OCI-LY1 (cell line): ENCODE data around the gene SPATA31D3.
"Not testable (repeated sequence)": the region's sequence is repeated elsewhere in the genome, so short reads cannot be mapped to it uniquely, and the experiment has no call there.

ENCODE experiments used
- H2AFZ ChIP-seq: fragments of 200-600 bp; sonication (generic), shearing (Covaris generic); 2 replicates; pipeline ENCODE4 v1.6.0; 2014; ENCODE audit warnings: antibody characterized with exemption, mild to moderate bottlenecking, low read length
- H3F3A ChIP-seq: fragments of 200-600 bp; sonication (generic), shearing (Covaris generic); 2 replicates; pipeline ENCODE4 v1.6.0; 2014; ENCODE audit warnings: mild to moderate bottlenecking, antibody characterized with exemption, low read length, moderate library complexity; ENCODE audit not compliant: insufficient read depth
- H3K27ac ChIP-seq: fragments of 200-600 bp; sonication (generic); 2 replicates; pipeline ENCODE4 v1.5.1; 2014; ENCODE audit warnings: low read length, mixed run types, mild to moderate bottlenecking, low read depth; ENCODE audit not compliant: poor library complexity, severe bottlenecking
- H3K27me3 ChIP-seq: fragments of 200-600 bp; sonication (generic); 2 replicates; pipeline ENCODE4 v1.6.0; 2014; ENCODE audit warnings: antibody characterized with exemption, mild to moderate bottlenecking, low read length, moderate library complexity; ENCODE audit not compliant: insufficient read depth
- H3K36me3 ChIP-seq: fragments of 200-600 bp; sonication (generic); 2 replicates; pipeline ENCODE4 v1.6.1; 2014; ENCODE audit warnings: mild to moderate bottlenecking, antibody characterized with exemption, low read length, moderate library complexity, mixed read lengths; ENCODE audit not compliant: insufficient read depth
- H3K4me1 ChIP-seq: fragments of 200-600 bp; sonication (generic); 2 replicates; pipeline ENCODE4 v1.5.1; 2014; ENCODE audit warnings: mild to moderate bottlenecking, low read length, moderate library complexity; ENCODE audit not compliant: insufficient read depth, severe bottlenecking
- H3K4me2 ChIP-seq: fragments of 200-600 bp; sonication (generic), shearing (Covaris generic); 2 replicates; pipeline ENCODE4 v1.6.1; 2014; ENCODE audit warnings: low read length
- H3K4me3 ChIP-seq: fragments of 200-600 bp; sonication (generic); 2 replicates; pipeline ENCODE4 v1.5.1; 2014; ENCODE audit warnings: low read length, low read depth, mild to moderate bottlenecking, mixed read lengths; ENCODE audit not compliant: poor library complexity, severe bottlenecking
- H3K79me2 ChIP-seq: fragments of 200-600 bp; shearing (Covaris generic); 2 replicates; pipeline ENCODE4 v1.6.1; 2016; ENCODE audit warnings: mixed run types, low read length, mixed read lengths; ENCODE audit not compliant: insufficient read depth
- H3K9ac ChIP-seq: fragments of 200-600 bp; sonication (generic), shearing (Covaris generic); 2 replicates; pipeline ENCODE4 v1.6.1; 2014; ENCODE audit warnings: mild to moderate bottlenecking, low read length, mixed read lengths
- H3K9me2 ChIP-seq: fragments of 200-600 bp; sonication (generic), shearing (Covaris generic); 2 replicates; pipeline ENCODE4 v1.6.1; 2014; ENCODE audit warnings: low read depth, mild to moderate bottlenecking, low read length, mixed read lengths
- H3K9me3 ChIP-seq: fragments of 200-600 bp; shearing (Covaris generic); 2 replicates; pipeline ENCODE4 v1.6.1; 2014; ENCODE audit warnings: low read length, mixed read lengths
- H4K20me1 ChIP-seq: fragments of 200-600 bp; sonication (generic), shearing (Covaris generic); 2 replicates; pipeline ENCODE4 v1.6.0; 2016; ENCODE audit warnings: mild to moderate bottlenecking, low read length; ENCODE audit not compliant: insufficient read depth
- EZH2 ChIP-seq: fragments of 200-600 bp; sonication (generic), shearing (Covaris generic); IDR thresholded peaks from 2 replicates; pipeline ENCODE4 v1.8.0; 2017; ENCODE audit warnings: borderline replicate concordance, mixed run types, mild to moderate bottlenecking, antibody characterized with exemption, low read length, moderate library complexity, mixed read lengths
- TF ChIP-seq, protein P1 (sequence below): fragments of 200-600 bp; sonication (generic), shearing (Covaris generic); IDR thresholded peaks from 2 replicates; pipeline ENCODE4 v1.5.1; 2017; ENCODE audit warnings: mild to moderate bottlenecking, antibody characterized with exemption, low read length, moderate library complexity, mixed read lengths

Gene SPATA31D3

DNA sequence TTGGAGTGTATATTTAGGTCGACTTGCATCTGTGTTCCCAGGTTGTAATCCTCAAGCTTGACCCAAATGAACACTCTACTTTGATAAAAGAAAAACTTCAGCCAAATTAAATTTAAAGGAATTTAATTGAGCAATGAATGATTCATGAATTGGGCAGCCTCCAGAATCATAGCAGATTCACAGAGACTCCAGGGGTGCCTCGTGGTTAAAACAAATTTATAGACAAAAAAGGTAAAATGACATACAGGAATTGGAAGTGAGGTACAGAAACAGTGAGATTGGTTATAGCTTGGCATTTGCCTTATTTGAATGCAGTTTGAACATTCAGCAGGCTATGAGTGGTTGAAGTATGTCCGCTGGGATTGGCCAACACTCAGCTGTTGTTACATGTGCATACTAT lies 36.6 kb upstream of the SPATA31D3 start:
- TF ChIP-seq, protein P1, sequence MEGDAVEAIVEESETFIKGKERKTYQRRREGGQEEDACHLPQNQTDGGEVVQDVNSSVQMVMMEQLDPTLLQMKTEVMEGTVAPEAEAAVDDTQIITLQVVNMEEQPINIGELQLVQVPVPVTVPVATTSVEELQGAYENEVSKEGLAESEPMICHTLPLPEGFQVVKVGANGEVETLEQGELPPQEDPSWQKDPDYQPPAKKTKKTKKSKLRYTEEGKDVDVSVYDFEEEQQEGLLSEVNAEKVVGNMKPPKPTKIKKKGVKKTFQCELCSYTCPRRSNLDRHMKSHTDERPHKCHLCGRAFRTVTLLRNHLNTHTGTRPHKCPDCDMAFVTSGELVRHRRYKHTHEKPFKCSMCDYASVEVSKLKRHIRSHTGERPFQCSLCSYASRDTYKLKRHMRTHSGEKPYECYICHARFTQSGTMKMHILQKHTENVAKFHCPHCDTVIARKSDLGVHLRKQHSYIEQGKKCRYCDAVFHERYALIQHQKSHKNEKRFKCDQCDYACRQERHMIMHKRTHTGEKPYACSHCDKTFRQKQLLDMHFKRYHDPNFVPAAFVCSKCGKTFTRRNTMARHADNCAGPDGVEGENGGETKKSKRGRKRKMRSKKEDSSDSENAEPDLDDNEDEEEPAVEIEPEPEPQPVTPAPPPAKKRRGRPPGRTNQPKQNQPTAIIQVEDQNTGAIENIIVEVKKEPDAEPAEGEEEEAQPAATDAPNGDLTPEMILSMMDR: no peak
- TF ChIP-seq EZH2: no peak
- no peak overlapping the region for H3K9ac ChIP-seq

DNA sequence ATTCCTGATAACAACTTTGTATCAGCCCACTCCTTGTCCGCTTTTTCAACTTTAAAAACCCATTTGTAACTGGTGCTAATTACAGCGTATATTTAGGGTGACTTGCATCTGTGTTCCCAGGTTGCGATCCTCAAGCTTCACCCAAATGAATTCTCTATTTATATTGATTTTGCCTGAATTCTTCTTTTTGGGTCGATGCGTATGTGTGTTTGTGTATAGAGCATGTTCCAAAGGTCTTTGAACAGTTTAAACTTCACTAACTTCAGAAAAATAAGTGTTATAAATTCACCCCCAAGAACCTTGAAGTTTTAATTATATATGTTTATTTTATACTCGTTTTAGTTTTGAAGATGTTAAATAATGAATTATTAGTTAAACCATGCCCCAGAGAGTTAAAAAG lies 31.2 kb upstream of the SPATA31D3 start:
- Histone ChIP-seq H2AFZ (no peak overlapping the region), H4K20me1 (no peaks in the 10 kb centered on the region), H3F3A (no peaks in the 10 kb centered on the region), H3K9me2 (no peaks in the 10 kb centered on the region), H3K4me3 (no peak overlapping the region), H3K9me3 (no peaks in the 10 kb centered on the region), H3K27me3 (no peaks in the 10 kb centered on the region), H3K79me2 (no peaks in the 10 kb centered on the region), H3K9ac (no peak overlapping the region), H3K4me2 (no peak overlapping the region), H3K27ac (no peak overlapping the region), H3K36me3 (no peaks in the 10 kb centered on the region; the same call in 1 of the 2 replicates), H3K4me1 (no peaks in the 10 kb centered on the region)
- TF ChIP-seq, protein P1: no peak
- TF ChIP-seq EZH2: no peak

More for the DNA sequence above, 36.6 kb upstream of the SPATA31D3 start:
- Histone ChIP-seq H2AFZ (no peak overlapping the region), H3K4me2 (no peak overlapping the region), H3F3A (no peaks in the 10 kb centered on the region), H3K4me1 (no peaks in the 10 kb centered on the region), H3K27me3 (no peaks in the 10 kb centered on the region), H3K79me2 (no peaks in the 10 kb centered on the region), H3K4me3 (no peak overlapping the region), H3K9me3 (no peaks in the 10 kb centered on the region), H3K36me3 (no peaks in the 10 kb centered on the region), H3K27ac (no peak overlapping the region), H3K9me2 (no peaks in the 10 kb centered on the region), H4K20me1 (no peaks in the 10 kb centered on the region)

DNA sequence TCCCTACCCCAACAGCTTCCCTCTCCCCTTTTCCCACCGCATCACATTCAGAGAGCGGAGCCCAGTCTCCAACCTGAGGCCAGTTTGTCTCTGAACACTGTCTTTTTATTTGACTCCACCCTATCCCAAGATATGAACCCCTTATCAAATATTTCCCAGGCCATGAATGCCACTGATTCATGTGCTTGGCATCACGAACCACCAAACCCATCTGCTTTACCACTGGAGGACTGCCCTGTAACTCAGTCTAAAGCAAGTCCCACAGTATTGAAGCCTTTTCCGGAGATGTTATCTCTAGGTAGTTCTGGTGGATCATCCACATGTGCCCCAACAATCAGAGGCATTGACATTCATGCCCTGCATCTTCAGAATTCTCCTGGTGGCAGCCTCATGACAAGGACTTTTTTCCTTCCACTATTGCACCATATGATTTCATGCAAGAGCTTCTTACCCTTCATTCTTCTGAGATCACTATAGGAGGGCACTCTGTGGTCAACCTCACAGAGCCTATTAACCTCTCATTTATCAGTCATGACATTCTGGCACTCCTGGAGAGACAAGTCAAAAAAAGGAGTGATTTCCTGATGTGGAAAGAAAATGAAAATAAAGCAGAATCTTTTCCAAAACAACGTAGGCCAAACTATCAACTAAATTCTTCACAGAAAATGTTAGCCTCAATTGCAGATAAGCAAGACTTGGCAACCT lies 27.3 kb upstream of the SPATA31D3 start:
- no peaks in the 10 kb centered on the region for H3K9me3 ChIP-seq
- H3F3A ChIP-seq: no peaks in the 10 kb centered on the region
- TF ChIP-seq, protein P1: no peak
- no peak for TF ChIP-seq EZH2
- H3K27ac ChIP-seq: no peak overlapping the region
- H3K4me2 ChIP-seq: no peak overlapping the region
- no peaks in the 10 kb centered on the region for H4K20me1 ChIP-seq
- no peaks in the 10 kb centered on the region for H3K9me2 ChIP-seq
- no peaks in the 10 kb centered on the region for H3K79me2 ChIP-seq
- no peaks in the 10 kb centered on the region for H3K4me1 ChIP-seq
- H3K4me3 ChIP-seq: no peak overlapping the region
- no peak overlapping the region for H3K9ac ChIP-seq
- no peaks in the 10 kb centered on the region for H3K27me3 ChIP-seq
- no peak overlapping the region for H2AFZ ChIP-seq
- no peaks in the 10 kb centered on the region; the same call in 1 of the 2 replicates for H3K36me3 ChIP-seq

DNA sequence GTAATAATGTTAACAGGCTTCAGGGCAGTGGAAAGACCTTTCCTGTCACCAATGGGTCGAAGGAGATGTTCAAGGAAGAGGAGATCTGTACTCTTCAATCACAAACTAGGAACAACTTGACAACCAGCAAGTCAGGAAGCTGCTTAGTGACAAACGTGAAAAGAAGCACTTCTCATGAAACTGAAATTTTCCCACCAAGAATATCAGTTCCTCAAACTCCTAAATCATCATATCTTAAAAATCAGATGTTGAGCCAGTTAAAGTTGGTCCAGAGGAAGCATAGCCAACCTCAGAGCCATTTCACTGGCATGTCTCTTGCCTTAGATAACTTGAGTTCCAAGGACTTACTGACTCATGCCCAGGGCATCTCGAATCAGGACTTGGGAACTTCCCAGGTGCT lies 24.8 kb upstream of the SPATA31D3 start:
- H3K9me2 ChIP-seq, H3K4me2 ChIP-seq, H3F3A ChIP-seq, H3K79me2 ChIP-seq, H3K27me3 ChIP-seq, H3K36me3 ChIP-seq, H2AFZ ChIP-seq, H3K4me1 ChIP-seq, H3K9me3 ChIP-seq, H3K4me3 ChIP-seq, H3K27ac ChIP-seq, H4K20me1 ChIP-seq, H3K9ac ChIP-seq: not testable (repeated sequence)

- not testable (repeated sequence) for H3K4me2 ChIP-seq, H4K20me1 ChIP-seq, H3K27me3 ChIP-seq, H3F3A ChIP-seq, H3K4me3 ChIP-seq, H3K9ac ChIP-seq, H3K79me2 ChIP-seq, H3K9me2 ChIP-seq, H3K9me3 ChIP-seq, H3K27ac ChIP-seq, H2AFZ ChIP-seq, H3K4me1 ChIP-seq, H3K36me3 ChIP-seq
Observed at GRCh38 chr9:81928305-81928704, 15.0 kb upstream of the SPATA31D3 start, which contains the start of gene SPATA31D4. Gene SPATA31D4, plus strand, starts transcription at chr9:81928428. Its CDS starts 86 bp downstream, at chr9:81928514.
